T-helper 2 cell treated with Interferon-gamma antibody and Interleukin-4, amounts not matched to agents 5 μg/mL and 100 μg/mL, for 36 hours (primary cell): ENCODE measurements around the gene DUS3L.

ENCODE experiments used
- DNase-seq: peaks from one replicate; pipeline ENCODE4 v3.0.0; 2021; ENCODE audit warnings: low spot score
- H3K27ac Mint-ChIP-seq: one replicate; pipeline ENCODE4 v1.8.0; 2021; ENCODE audit warnings: mild to moderate bottlenecking, mixed read lengths
- H3K27me3 Mint-ChIP-seq: one replicate; pipeline ENCODE4 v1.8.0; 2021; ENCODE audit warnings: low read depth, mixed read lengths
- H3K36me3 Mint-ChIP-seq: one replicate; pipeline ENCODE4 v1.8.0; 2021; ENCODE audit warnings: low read depth, mixed read lengths
- H3K4me1 Mint-ChIP-seq: one replicate; pipeline ENCODE4 v1.8.0; 2021; ENCODE audit warnings: low read depth, mixed read lengths
- H3K4me3 Mint-ChIP-seq: one replicate; pipeline ENCODE4 v1.8.0; 2022; ENCODE audit warnings: mild to moderate bottlenecking, moderate library complexity, mixed read lengths
- H3K9me3 Mint-ChIP-seq: one replicate; pipeline ENCODE4 v1.8.0; 2021; ENCODE audit warnings: mixed read lengths

The DUS3L gene

DNA sequence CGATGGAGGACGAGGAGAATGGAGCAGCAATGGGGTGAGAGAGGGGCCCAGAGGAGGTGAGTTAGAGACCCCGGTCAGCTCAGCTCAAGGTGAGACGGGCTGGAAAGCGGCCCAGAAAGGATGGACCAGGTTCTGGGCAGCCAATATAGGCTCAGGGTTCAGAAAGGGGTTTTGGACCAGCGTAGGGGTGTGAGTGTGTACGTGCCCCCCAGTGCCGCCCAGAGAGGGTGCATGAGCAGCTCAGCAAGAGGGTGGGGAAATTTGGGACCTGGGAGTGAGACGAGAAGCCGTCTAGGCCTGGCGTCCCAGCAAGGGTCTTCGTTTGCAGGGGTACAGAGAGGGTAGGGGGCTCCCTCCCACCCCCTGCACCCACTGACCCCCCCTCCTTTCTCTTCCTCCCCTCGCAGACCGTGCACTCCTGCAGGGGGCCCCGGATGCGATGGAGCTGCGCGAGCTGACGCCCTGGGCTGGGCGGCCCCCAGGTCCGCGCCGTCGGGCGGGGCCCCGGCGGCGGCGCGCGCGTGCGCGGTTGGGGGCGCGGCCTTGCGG is 36.5 kb upstream of the DUS3L start:
- no peak for DNase-seq
- peak overlapping the region; percentile 89 for H3K4me3 Mint-ChIP-seq
- no peaks in the 10 kb centered on the region for H3K9me3 Mint-ChIP-seq
- peak overlapping the region; percentile 94 for H3K27ac Mint-ChIP-seq
- peaks cover 6% of the 10 kb centered on the region for H3K4me1 Mint-ChIP-seq
- peaks cover 3% of the 10 kb centered on the region for H3K27me3 Mint-ChIP-seq
- H3K36me3 Mint-ChIP-seq = no peaks in the 10 kb centered on the region

DNA sequence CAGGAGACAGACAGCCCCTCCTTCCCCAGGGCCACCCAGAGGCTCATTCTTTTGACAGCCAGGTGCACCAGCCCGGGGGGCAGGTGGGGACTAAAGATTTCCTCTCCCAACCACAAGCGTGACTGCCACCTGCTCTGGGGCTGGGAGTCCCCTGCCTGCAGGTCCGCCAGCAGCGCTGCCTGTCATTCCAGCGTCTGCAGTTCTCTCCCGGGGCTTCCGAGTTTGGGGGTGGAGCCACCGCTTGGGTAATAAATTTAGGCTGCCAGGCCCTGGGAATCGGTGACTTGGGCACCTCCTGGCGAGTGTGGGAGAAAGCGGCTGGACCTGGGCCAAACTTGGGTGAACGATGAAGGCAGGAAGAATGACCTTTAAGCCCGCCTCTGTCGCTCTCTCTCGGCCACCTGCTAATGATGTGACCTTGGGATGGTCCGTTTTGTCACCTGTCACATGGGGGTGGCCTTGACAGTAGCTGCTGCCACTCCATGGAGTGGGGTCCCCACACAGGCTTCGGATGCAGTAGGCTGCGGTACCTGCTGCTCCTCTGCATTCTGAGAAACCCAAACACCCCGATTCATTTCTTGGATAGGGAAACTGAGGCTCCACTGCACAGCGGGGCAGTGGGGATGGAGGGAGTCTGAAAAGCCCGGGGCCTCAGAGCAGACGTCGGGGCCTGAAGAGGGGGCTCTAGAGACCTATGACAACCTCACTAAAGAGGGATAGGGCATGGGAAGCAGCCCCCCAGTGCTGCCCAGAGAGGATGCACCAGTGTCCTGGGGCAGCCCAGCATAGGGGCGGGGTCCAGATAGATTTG is 35.8 kb upstream of the DUS3L start:
- H3K4me3 Mint-ChIP-seq = peak overlapping the region; percentile 89
- no peaks in the 10 kb centered on the region for H3K36me3 Mint-ChIP-seq
- H3K4me1 Mint-ChIP-seq = peaks cover 6% of the 10 kb centered on the region
- H3K9me3 Mint-ChIP-seq = no peaks in the 10 kb centered on the region
- peak overlapping the region; percentile 94 for H3K27ac Mint-ChIP-seq
- no peak for DNase-seq
- peaks cover 3% of the 10 kb centered on the region for H3K27me3 Mint-ChIP-seq

DNA sequence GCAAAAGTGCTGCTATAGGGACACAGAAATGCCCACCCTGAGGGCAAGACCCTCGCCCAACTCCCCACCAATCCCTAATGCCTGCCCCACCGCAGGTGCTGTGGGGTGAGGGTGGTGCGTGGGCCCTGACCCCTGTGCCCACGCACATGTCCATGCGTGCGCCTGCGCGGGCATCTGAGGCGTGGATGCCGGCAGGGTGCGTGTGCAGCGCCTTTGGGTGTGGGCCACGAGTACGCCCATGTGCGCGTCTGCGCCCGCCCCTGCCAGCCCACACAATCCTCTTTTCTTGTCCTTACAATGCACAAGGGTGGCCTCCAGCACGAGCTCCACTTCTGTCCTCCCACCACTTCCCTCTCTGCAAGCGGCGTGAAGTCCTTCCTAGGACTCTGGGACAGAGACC is 34.2 kb upstream of the DUS3L start:
- peaks cover 6% of the 10 kb centered on the region for H3K4me1 Mint-ChIP-seq
- no peaks in the 10 kb centered on the region for H3K36me3 Mint-ChIP-seq
- H3K9me3 Mint-ChIP-seq = no peaks in the 10 kb centered on the region
- H3K27ac Mint-ChIP-seq = no peak overlapping the region
- no peak for DNase-seq
- H3K4me3 Mint-ChIP-seq = no peak overlapping the region
- peaks cover 3% of the 10 kb centered on the region for H3K27me3 Mint-ChIP-seq

DNA sequence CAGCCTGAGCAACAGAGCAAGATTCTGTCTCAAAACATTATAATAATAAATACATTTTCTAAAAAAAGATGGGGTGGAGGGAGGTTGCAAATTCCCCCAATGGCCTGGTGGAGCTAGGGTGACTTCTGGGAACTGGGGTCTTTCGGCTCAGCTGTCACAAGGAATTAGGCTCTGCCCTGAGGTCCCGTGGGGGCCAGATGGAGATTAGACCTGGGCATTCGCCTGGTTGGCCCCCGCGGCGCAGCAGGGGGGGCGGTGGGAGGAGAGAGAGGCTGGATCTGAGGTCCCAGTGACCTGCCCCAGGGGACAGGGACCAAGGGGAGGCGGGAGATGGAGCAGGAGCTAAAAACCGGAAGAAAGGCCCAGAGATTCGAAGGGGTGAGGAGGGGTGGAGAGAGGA is 33.8 kb upstream of the DUS3L start:
- H3K9me3 Mint-ChIP-seq = no peaks in the 10 kb centered on the region
- no peak for DNase-seq
- H3K4me1 Mint-ChIP-seq = peaks cover 6% of the 10 kb centered on the region
- H3K36me3 Mint-ChIP-seq = no peaks in the 10 kb centered on the region
- H3K27me3 Mint-ChIP-seq = peaks cover 2% of the 10 kb centered on the region
- no peak overlapping the region for H3K27ac Mint-ChIP-seq
- no peak overlapping the region for H3K4me3 Mint-ChIP-seq

DNA sequence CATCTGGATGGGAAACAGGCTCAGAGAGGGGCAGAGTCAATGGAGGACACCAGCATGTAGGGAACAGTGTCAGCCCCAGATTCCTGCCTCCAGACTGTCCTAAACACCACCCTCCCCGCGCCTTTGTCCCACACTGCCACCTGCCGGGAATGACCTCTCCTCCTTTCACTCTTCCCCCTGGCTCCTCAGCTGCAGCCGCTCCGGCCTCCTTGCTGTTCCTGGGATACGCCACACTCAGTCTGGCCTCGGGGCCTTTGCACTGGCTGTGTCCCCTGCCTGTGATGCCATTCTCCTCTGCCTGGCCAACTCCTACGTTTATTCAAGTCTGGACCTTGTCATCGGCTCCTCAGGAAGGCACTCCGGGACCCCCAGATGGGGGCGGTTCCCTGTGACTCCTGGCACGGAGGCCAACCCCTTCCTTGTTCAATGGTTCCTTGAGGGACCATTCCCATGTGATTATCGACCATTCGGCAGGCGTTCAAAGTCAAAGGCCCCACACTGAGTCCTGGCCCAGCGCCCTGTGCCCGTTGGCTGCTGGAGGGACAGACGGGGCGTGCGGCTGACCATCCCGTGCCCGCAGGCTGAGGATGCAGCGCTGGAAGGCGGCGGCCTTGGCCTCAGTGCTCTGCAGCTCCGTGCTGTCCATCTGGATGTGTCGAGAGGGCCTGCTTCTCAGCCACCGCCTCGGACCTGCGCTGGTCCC is 32.8 kb upstream of the DUS3L start:
- Mint-ChIP-seq H3K27me3 (peaks cover 2% of the 10 kb centered on the region), H3K27ac (no peak overlapping the region), H3K9me3 (no peaks in the 10 kb centered on the region), H3K36me3 (no peaks in the 10 kb centered on the region), H3K4me1 (peaks cover 6% of the 10 kb centered on the region), H3K4me3 (no peak overlapping the region)
- DNase-seq = no peak

DNA sequence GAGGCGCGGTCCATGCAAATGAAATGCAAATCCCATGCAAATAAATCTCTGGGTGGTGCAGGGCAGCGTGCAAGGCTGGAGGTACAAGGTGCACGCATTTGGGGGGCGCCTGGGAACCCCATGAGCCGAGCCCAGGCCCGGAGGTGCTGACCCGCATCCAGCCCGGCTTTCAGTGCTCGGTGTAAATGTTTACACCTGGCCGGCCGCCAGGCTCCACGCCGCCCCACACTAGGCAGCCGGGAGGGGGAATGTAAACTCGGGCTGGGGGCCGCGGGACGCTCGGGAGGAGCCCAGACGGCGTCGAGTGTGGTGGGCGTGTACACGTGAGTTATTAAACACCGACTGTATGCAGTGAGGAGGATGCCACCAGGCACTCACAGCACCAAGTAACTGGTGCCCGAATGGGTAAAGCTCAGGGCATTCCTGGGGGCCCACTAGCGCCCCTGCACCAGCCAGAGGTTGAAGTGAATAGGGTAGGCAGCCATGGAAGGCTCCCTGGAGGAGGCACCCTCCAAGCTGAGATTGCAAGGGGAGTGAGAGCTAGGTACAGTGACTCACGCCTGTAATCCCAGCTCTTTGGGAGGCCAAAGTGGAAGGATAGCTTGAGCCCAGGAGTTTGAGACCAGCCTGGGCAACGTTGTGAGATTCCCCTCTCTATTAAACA is 31.4 kb upstream of the DUS3L start:
- no peak overlapping the region for H3K4me3 Mint-ChIP-seq
- no peak for DNase-seq
- no peaks in the 10 kb centered on the region for H3K27me3 Mint-ChIP-seq
- H3K9me3 Mint-ChIP-seq = no peaks in the 10 kb centered on the region
- H3K4me1 Mint-ChIP-seq = peaks cover 3% of the 10 kb centered on the region
- H3K27ac Mint-ChIP-seq = no peak overlapping the region
- no peaks in the 10 kb centered on the region for H3K36me3 Mint-ChIP-seq

DNA sequence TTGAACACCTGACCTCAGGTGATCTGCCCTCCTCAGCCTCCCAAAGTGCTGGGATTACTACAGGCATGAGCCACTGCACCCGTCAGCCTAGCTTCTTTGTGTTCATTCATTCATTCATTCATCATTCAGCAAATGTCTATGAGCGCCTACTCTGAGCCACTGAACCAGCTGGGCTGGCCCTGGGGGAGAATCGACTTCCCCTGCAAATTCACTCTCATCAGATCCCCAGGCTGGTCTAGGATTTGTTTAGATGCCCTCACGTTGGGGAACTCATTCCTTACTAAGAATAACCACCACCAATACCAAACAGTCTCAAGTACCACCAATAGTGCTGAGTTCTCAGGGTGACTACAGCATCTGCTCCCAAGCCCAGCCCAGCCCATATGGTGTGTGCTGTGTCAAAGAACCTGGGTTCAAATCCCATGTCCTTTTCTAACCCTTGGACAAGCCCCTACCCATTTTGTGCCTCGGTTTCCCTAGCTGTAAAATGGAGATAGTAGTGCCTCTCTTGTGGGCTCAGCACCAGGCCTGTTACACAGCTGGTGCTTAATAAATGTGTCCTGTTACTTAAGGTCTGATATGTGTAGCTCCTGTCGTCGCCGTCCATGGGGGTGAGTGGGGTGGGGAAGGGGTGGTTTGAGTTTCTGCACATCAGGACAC is 30.7 kb upstream of the DUS3L start:
- H3K4me1 Mint-ChIP-seq = no peaks in the 10 kb centered on the region
- no peaks in the 10 kb centered on the region for H3K36me3 Mint-ChIP-seq
- no peaks in the 10 kb centered on the region for H3K9me3 Mint-ChIP-seq
- no peak overlapping the region for H3K4me3 Mint-ChIP-seq
- DNase-seq = no peak
- no peaks in the 10 kb centered on the region for H3K27me3 Mint-ChIP-seq
- no peak overlapping the region for H3K27ac Mint-ChIP-seq

DNA sequence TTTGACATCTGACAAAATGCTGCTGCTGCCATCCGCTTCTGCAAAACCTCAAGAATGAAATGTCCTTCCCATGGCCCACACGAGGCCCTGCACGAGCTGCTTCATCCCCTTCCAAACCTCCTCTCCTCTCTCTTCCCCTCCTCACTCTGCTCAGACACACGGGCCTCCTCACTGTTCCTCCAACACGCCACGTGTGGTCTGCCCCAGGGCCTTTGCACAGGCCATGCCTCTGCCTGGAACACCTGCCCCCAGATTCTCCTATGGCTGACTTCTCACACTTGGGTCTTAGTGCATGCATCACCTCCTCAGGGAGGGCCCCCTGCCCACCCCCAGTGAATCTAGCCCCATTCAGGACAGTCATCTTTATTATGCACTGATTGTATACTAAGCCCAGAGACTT is 29.8 kb upstream of the DUS3L start:
- H3K4me3 Mint-ChIP-seq = no peak overlapping the region
- no peak for DNase-seq
- H3K9me3 Mint-ChIP-seq = no peaks in the 10 kb centered on the region
- H3K4me1 Mint-ChIP-seq = no peaks in the 10 kb centered on the region
- H3K27me3 Mint-ChIP-seq = no peaks in the 10 kb centered on the region
- H3K27ac Mint-ChIP-seq = no peak overlapping the region
- no peaks in the 10 kb centered on the region for H3K36me3 Mint-ChIP-seq

DNA sequence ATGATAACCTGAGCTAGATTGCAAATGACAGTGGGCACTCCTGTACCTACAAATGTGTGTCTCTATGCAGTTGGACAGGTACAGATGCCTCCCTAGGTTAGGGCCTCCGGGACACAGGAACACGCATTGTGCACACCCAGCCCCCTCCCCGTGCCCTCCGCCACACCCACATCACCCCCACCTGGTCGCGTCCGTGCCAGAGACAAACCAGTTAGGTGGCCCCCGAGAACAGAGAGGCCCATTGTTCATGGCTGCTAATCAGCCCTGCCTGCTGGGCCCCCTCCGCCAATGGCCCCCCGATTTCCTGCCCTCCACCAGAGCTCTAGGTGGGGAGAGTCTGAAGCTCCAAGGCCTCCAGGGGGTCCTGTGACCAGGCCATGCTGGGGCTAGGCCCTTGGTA is 27.6 kb upstream of the DUS3L start:
- H3K9me3 Mint-ChIP-seq = no peaks in the 10 kb centered on the region
- no peaks in the 10 kb centered on the region for H3K36me3 Mint-ChIP-seq
- no peaks in the 10 kb centered on the region for H3K27me3 Mint-ChIP-seq
- no peak overlapping the region for H3K27ac Mint-ChIP-seq
- H3K4me3 Mint-ChIP-seq = no peak overlapping the region
- H3K4me1 Mint-ChIP-seq = no peaks in the 10 kb centered on the region
- no peak for DNase-seq

DNA sequence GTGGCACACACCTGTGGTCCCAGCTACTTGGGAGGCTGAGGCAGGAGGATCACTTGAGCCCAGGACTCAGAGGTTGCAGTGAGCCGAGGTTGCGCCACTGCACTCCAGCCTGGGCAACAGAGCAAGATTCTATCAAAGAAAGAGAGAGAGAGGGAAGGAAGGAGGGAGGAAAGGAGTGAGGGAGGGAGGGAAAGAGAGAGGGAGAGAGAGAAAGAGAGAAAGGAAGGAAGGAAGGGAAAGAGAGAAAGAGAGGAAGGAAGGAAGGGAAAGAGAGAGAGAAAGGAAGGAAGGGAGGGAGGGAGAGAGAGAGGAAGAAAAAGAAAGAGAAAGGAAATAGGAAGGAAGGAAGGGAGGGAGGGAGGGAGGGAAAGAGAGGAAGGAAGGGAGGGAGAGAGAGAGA is 26.3 kb upstream of the DUS3L start:
- Mint-ChIP-seq H3K27ac (no peak overlapping the region), H3K36me3 (no peaks in the 10 kb centered on the region), H3K9me3 (no peaks in the 10 kb centered on the region), H3K4me3 (no peak overlapping the region), H3K27me3 (no peaks in the 10 kb centered on the region), H3K4me1 (no peaks in the 10 kb centered on the region)
- no peak for DNase-seq

DNA sequence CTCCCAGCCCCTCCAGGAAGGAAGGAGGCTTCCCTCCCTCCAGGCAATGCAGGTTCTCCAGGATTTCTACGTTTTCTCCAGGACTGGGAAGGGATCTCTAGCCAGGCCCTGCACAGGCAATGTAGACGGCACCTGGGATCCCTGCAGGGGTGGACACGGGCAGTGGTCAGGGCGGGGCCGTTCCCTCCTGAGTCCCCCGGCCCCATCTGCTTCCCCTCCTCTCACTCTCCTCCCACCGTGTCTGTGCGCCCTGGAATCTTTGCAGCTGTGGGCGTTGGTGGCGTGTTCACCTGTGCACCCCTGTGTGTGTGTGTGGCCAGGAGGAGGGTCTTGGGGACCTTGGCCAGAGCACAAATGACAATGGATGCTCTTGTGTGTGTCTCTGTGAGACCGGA is 23.9 kb upstream of the DUS3L start:
- no peak overlapping the region for H3K4me3 Mint-ChIP-seq
- H3K9me3 Mint-ChIP-seq = no peaks in the 10 kb centered on the region
- no peak overlapping the region for H3K27ac Mint-ChIP-seq
- H3K4me1 Mint-ChIP-seq = no peaks in the 10 kb centered on the region
- DNase-seq = no peak
- H3K27me3 Mint-ChIP-seq = no peaks in the 10 kb centered on the region
- H3K36me3 Mint-ChIP-seq = no peaks in the 10 kb centered on the region

DNA sequence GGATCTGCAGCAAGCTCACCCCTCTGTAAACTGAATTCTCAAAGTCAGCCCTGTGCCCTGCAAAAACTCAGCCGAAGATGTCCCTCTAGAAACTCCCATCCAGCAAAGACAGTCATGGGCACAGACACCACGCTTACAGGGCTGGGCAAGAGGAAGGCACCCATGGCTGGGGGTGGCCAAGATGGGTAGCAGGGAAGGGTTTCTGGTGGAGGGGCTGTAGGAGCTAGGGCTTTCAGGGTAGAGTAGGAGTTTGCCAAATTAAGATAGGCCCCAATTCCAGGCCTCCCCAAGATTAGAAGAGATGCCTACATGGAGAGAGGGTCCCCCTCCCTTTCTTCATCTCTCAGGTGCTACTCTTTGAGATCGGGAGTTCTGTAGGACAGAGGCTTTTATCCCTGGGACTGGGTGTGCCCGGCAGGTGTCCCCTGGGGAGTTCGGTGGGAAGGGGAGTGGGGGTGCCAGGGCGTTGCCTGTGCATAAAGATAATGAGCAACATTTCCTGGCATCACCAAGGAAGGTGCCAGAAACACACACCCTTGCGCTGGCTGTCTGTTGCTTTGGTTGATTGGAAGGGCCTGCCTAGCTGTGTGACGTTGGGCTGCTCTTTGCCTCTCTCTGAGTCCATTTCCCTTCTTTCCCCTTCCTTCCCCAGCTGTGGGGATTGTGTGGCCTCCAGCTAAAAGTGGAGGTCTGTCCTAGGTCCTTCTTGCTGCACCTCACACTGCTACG is 23.3 kb upstream of the DUS3L start:
- Mint-ChIP-seq H3K27ac (no peak overlapping the region), H3K27me3 (no peaks in the 10 kb centered on the region), H3K9me3 (no peaks in the 10 kb centered on the region), H3K4me1 (no peaks in the 10 kb centered on the region), H3K36me3 (no peaks in the 10 kb centered on the region), H3K4me3 (no peak overlapping the region)
- DNase-seq = no peak

DNA sequence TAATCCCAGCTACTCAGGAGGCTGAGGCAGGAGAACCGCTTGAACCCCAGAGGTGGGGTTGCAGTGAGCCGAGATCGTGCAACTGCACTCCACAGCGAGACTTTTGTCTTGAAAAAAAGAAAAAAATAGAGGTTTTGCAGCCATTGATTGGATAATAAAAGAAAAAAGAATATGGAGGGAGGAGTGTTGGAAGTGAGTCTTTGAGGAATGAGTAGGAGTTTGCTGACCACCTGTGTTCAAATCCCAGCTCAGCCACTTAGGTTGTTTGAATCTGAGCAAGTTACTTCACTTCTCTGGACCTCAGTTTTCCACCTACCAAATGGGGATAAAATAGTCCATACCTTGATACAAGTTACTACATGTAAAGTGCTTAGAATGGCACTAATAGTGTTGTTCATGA is 20.2 kb upstream of the DUS3L start:
- Mint-ChIP-seq H3K27me3 (peaks cover 16% of the 10 kb centered on the region), H3K4me1 (no peaks in the 10 kb centered on the region), H3K4me3 (no peak overlapping the region), H3K27ac (no peak overlapping the region), H3K9me3 (no peaks in the 10 kb centered on the region), H3K36me3 (no peaks in the 10 kb centered on the region)
- no peak for DNase-seq
